ENCODE measurements around the gene TRIM29. TPM values are rescaled to one million over a fixed set of nuclear protein-coding genes. Genes with fewer than 3 reads are reported as not detected.

TRIM29 gene
- total RNA-seq, 6 experiments from 2014 or later: 1.1 to 2.1 (median 1.3) TPM; not detected in 2

DNA sequence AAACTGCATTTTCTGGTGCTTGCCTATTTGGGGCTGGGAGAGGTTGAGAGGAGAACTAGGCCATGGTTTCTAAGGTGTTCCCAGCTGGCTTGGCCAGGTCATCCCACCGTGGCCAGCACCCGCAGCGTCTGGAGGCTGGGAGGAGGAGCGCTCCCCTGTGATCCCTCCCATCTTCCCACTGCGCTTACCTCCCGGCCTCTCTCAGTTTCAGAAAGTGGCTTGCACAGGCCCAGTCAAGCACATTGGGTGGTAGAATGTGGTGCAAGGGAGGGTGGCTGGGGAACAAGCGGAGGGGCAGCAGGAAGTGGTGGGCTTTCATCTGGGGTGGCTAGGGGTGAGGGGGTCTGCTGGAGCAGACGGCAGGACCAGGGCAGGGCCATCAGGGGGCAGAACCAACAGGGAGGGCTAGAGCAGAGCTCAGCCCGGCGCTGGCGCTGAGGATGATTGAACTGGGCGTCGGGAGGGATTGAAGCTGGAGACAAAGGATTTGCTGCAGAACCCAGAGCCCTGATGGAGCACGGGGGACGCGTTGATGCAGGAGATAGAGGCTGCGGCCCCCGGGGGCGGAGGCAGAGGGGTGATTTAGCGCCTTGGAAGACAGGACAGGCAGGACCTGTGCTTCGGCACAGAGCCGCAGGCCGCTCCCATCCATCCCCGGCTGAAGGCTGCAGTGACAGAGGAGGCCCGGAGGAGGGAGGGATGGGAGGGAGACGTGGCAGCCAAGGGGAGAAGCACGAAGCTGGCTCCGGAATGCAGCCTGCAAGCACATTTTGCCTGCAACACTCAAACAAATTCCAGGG, 76.0 kb downstream of the TRIM29 start:
- Histone ChIP-seq H3K4me3 (no peak overlapping the region), H3K36me3 (no peaks in the 10 kb centered on the region), H3K27ac (no peak overlapping the region), H3K27me3 (no peaks in the 10 kb centered on the region), H3K9me3 (no peaks in the 10 kb centered on the region), H3K4me1 (no peaks in the 10 kb centered on the region)
- WGBS (ENCODE audit: insufficient coverage, low coverage, low lambda C conversion rate, missing lambda C conversion rate): 14% methylated on average over 8 of the region's 28 CpGs
- intact Hi-C loops (cut with DNase I): no loop called here
- ATAC-seq (no peak), DNase-seq (no peak)
- no peak for TF ChIP-seq POLR2A (IDR thresholded peaks at IDR 0.05)
- TF ChIP-seq, protein P1, sequence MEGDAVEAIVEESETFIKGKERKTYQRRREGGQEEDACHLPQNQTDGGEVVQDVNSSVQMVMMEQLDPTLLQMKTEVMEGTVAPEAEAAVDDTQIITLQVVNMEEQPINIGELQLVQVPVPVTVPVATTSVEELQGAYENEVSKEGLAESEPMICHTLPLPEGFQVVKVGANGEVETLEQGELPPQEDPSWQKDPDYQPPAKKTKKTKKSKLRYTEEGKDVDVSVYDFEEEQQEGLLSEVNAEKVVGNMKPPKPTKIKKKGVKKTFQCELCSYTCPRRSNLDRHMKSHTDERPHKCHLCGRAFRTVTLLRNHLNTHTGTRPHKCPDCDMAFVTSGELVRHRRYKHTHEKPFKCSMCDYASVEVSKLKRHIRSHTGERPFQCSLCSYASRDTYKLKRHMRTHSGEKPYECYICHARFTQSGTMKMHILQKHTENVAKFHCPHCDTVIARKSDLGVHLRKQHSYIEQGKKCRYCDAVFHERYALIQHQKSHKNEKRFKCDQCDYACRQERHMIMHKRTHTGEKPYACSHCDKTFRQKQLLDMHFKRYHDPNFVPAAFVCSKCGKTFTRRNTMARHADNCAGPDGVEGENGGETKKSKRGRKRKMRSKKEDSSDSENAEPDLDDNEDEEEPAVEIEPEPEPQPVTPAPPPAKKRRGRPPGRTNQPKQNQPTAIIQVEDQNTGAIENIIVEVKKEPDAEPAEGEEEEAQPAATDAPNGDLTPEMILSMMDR (IDR thresholded peaks at IDR 0.05): no peak

Other genes starting within 250 kb of the TRIM29 start
- 100 to 1,000 TPM; 199 to 271 (median 220) TPM for gene OAF, start 72.9 kb upstream of the TRIM29 start, total RNA-seq
- gene POU2F3, start 102.0 kb upstream of the TRIM29 start, total RNA-seq: not detected
- gene TLCD5, start 187.2 kb upstream of the TRIM29 start, total RNA-seq: 1 to 10 TPM in 1 of 6 experiments, under 1 TPM in 5; 0.07 to 1.3 (median 0.38) TPM
- gene ARHGEF12, start 198.3 kb upstream of the TRIM29 start, total RNA-seq: 100 to 1,000 TPM in 3 of 6 experiments, 10 to 100 TPM in 3; 75.1 to 113 (median 94.0) TPM